ENCODE results near the gene MCM9.
A peak's percentile ranks its signal among the peaks of the same experiment; 100 is the strongest.

The MCM9 gene

GRCh38 chr6:118917546-118918328 is 17.2 kb downstream of the MCM9 start:
- ATAC-seq (ENCODE audit: low read depth) (no peak), DNase-seq (ENCODE audit: low spot score in 2 of 2) (no peak)
- H3K27ac Mint-ChIP-seq, result peak overlapping the region; percentile 35
- H3K4me1 Mint-ChIP-seq, result no peaks in the 10 kb centered on the region
- no peak overlapping the region for H3K4me3 Mint-ChIP-seq
- peaks cover 33% of the 10 kb centered on the region for H3K36me3 Mint-ChIP-seq
- no peaks in the 10 kb centered on the region for H3K27me3 Mint-ChIP-seq
- H3K9me3 Mint-ChIP-seq, result no peaks in the 10 kb centered on the region

DNA sequence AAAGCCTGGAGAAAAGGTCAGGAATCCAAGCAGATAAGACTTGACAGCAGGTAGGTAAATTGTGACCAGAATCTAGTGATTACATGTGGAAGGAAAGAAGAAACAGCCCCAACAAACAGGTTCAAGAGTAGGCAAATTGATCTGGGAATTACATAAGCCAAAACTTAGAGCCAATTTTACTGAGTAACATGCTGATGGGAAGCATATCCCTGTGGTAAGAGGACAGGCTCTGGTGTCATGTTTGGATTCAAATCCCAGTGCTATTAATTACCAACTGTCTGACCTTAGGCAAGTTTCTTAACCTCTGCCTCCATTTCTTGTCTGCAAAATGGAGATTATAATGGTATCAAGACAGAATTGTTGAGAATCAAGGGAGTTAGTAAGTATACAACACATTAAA is 20.4 kb downstream of the MCM9 start:
- Mint-ChIP-seq H3K4me1 (no peaks in the 10 kb centered on the region), H3K27me3 (no peaks in the 10 kb centered on the region), H3K27ac (peak overlapping the region; percentile 51), H3K36me3 (peaks cover 24% of the 10 kb centered on the region), H3K9me3 (no peaks in the 10 kb centered on the region), H3K4me3 (no peak overlapping the region)
- ATAC-seq (ENCODE audit: low read depth) (no peak), DNase-seq (ENCODE audit: low spot score in 2 of 2) (no peak)

GRCh38 chr6:118913161-118913560 is 21.8 kb downstream of the MCM9 start:
- Mint-ChIP-seq H3K27me3 (no peaks in the 10 kb centered on the region), H3K4me3 (no peak overlapping the region), H3K9me3 (no peaks in the 10 kb centered on the region), H3K4me1 (no peaks in the 10 kb centered on the region), H3K36me3 (peaks cover 25% of the 10 kb centered on the region), H3K27ac (peak overlapping the region; percentile 51)
- DNase-seq (ENCODE audit: low spot score in 2 of 2) (no peak), ATAC-seq (ENCODE audit: low read depth) (no peak)

- Mint-ChIP-seq H3K36me3 (peaks cover 22% of the 10 kb centered on the region), H3K27me3 (no peaks in the 10 kb centered on the region), H3K9me3 (no peaks in the 10 kb centered on the region), H3K27ac (peak overlapping the region; percentile 51), H3K4me1 (no peaks in the 10 kb centered on the region), H3K4me3 (no peak overlapping the region)
- DNase-seq (ENCODE audit: low spot score in 2 of 2), result no peak
- no peak for ATAC-seq (ENCODE audit: low read depth)
Measured at GRCh38 chr6:118912646-118913045, 22.3 kb downstream of the MCM9 start.

DNA sequence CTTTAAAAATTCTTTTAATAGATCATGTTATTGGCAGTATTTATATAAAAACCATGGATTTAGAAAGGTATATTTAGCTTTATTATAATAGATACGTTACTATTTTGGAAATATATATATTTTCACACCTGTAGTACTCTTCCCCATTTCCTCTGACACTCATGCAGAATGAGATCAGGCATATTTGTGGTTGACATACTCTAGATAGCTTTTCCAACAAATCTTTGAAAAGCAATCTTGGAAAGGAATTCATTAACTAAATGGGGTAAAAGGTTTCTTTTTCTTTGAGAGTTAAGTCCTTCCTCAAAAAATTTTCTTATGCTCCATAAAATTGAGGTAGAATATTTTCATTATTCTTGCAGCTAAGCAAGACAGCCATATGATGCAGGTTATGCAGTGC is 26.5 kb downstream of the MCM9 start:
- ATAC-seq (ENCODE audit: low read depth) (no peak), DNase-seq (ENCODE audit: low spot score in 2 of 2) (no peak)
- peaks cover under 1% of the 10 kb centered on the region for H3K4me1 Mint-ChIP-seq
- no peak overlapping the region for H3K4me3 Mint-ChIP-seq
- no peaks in the 10 kb centered on the region for H3K27me3 Mint-ChIP-seq
- H3K36me3 Mint-ChIP-seq, result peaks cover 22% of the 10 kb centered on the region
- no peaks in the 10 kb centered on the region for H3K9me3 Mint-ChIP-seq
- no peak overlapping the region for H3K27ac Mint-ChIP-seq

DNA sequence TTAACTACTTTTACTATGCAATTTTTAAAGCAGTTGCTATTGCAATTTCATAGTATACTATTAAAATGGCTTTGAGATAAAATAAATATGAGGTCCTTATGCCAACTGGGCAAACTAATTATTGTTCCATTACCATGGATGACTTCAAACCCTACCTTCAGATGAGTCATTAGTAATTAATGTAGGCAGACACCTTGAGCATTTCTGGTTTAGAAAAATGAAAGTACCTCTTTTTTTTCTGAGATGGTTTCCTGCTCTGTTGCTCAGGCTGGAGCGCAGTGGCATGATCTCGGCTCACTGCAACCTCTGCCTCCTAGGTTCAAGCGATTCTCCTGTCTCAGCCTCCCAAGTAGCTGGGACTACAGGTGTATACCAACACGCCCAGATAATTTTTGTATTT is 29.1 kb downstream of the MCM9 start:
- peaks cover 22% of the 10 kb centered on the region for H3K36me3 Mint-ChIP-seq

DNA sequence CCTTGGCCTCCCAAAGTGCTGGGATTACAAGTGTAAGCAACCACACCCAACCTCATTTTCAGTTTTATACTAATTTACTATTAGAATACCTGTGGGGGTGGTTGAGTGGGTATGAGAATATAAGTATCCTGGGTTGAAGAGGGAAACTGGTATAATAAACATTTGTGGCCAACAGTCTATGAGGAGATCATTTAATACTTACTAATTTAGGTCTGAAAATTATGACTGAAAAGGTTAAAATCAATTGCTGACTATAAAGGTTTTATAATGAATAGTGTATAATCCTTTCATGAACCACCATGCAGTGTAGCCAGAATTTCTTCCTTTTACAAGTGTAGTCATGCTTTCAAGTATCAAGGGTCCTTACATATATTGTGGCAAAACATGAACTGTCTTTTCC is 29.9 kb downstream of the MCM9 start:
- Mint-ChIP-seq H3K4me3 (no peak overlapping the region), H3K27me3 (no peaks in the 10 kb centered on the region), H3K9me3 (no peaks in the 10 kb centered on the region), H3K36me3 (peaks cover 20% of the 10 kb centered on the region), H3K27ac (no peak overlapping the region), H3K4me1 (peaks cover 14% of the 10 kb centered on the region)
- no peak for ATAC-seq (ENCODE audit: low read depth)
- DNase-seq (ENCODE audit: low spot score in 2 of 2), result no peak

More for the DNA sequence above, 29.1 kb downstream of the MCM9 start:
- Mint-ChIP-seq H3K9me3 (no peaks in the 10 kb centered on the region), H3K27ac (no peak overlapping the region), H3K27me3 (no peaks in the 10 kb centered on the region), H3K4me1 (peaks cover 7% of the 10 kb centered on the region), H3K4me3 (no peak overlapping the region)
- ATAC-seq (ENCODE audit: low read depth), result no peak
- no peak for DNase-seq (ENCODE audit: low spot score in 2 of 2)

GRCh38 chr6:118903691-118904090 is 31.3 kb downstream of the MCM9 start:
- H3K4me3 Mint-ChIP-seq, result no peak overlapping the region
- no peaks in the 10 kb centered on the region for H3K9me3 Mint-ChIP-seq
- peaks cover 26% of the 10 kb centered on the region for H3K4me1 Mint-ChIP-seq
- ATAC-seq (ENCODE audit: low read depth) (no peak), DNase-seq (ENCODE audit: low spot score in 2 of 2) (no peak)
- H3K27me3 Mint-ChIP-seq, result no peaks in the 10 kb centered on the region
- peaks cover 22% of the 10 kb centered on the region for H3K36me3 Mint-ChIP-seq
- H3K27ac Mint-ChIP-seq, result no peak overlapping the region

GRCh38 chr6:118903138-118903537 is 31.8 kb downstream of the MCM9 start:
- no peak for ATAC-seq (ENCODE audit: low read depth)
- peak overlapping the region; percentile 41 for H3K27ac Mint-ChIP-seq
- peaks cover 28% of the 10 kb centered on the region for H3K4me1 Mint-ChIP-seq
- H3K36me3 Mint-ChIP-seq, result peaks cover 22% of the 10 kb centered on the region
- DNase-seq (ENCODE audit: low spot score in 2 of 2), result no peak
- H3K27me3 Mint-ChIP-seq, result no peaks in the 10 kb centered on the region
- H3K4me3 Mint-ChIP-seq, result no peak overlapping the region
- no peaks in the 10 kb centered on the region for H3K9me3 Mint-ChIP-seq

GRCh38 chr6:118902726-118903125 is 32.2 kb downstream of the MCM9 start:
- peaks cover 31% of the 10 kb centered on the region for H3K4me1 Mint-ChIP-seq
- no peaks in the 10 kb centered on the region for H3K27me3 Mint-ChIP-seq
- peak overlapping the region; percentile 41 for H3K27ac Mint-ChIP-seq
- no peaks in the 10 kb centered on the region for H3K9me3 Mint-ChIP-seq
- no peak overlapping the region for H3K4me3 Mint-ChIP-seq
- H3K36me3 Mint-ChIP-seq, result peaks cover 22% of the 10 kb centered on the region
- ATAC-seq (ENCODE audit: low read depth) (no peak), DNase-seq (ENCODE audit: low spot score in 2 of 2) (no peak)

DNA sequence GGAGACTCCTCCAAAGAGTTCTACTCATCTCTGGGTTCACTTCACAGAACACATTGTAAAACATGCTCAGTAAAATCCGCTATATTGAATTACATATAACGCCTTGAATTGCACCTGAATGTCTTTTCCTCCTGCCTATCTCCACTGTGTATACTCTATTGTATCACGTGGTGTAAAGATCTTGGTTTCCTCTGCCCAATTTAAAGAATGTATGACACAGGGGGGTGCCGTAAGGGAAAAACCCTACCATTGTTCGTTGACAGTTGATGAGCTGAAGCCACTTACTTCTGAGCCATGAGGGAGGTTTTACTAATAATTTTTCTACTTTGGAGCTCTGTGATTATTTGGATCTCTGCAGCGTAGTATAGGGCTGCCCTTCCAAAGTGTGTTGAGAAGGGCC is 35.0 kb downstream of the MCM9 start:
- peaks cover 15% of the 10 kb centered on the region for H3K36me3 Mint-ChIP-seq
- ATAC-seq (ENCODE audit: low read depth) (no peak), DNase-seq (ENCODE audit: low spot score in 2 of 2) (no peak)
- no peaks in the 10 kb centered on the region for H3K9me3 Mint-ChIP-seq
- H3K4me3 Mint-ChIP-seq, result no peak overlapping the region
- peak overlapping the region; percentile 69 for H3K27ac Mint-ChIP-seq
- H3K4me1 Mint-ChIP-seq, result peaks cover 37% of the 10 kb centered on the region
- H3K27me3 Mint-ChIP-seq, result no peaks in the 10 kb centered on the region

- peaks cover 41% of the 10 kb centered on the region for H3K4me1 Mint-ChIP-seq
- ATAC-seq (ENCODE audit: low read depth) (no peak), DNase-seq (ENCODE audit: low spot score in 2 of 2) (no peak)
- peaks cover 7% of the 10 kb centered on the region for H3K36me3 Mint-ChIP-seq
- H3K27me3 Mint-ChIP-seq, result no peaks in the 10 kb centered on the region
- no peaks in the 10 kb centered on the region for H3K9me3 Mint-ChIP-seq
- H3K4me3 Mint-ChIP-seq, result no peak overlapping the region
- no peak overlapping the region for H3K27ac Mint-ChIP-seq
Measured at GRCh38 chr6:118897386-118897785, 37.6 kb downstream of the MCM9 start.

DNA sequence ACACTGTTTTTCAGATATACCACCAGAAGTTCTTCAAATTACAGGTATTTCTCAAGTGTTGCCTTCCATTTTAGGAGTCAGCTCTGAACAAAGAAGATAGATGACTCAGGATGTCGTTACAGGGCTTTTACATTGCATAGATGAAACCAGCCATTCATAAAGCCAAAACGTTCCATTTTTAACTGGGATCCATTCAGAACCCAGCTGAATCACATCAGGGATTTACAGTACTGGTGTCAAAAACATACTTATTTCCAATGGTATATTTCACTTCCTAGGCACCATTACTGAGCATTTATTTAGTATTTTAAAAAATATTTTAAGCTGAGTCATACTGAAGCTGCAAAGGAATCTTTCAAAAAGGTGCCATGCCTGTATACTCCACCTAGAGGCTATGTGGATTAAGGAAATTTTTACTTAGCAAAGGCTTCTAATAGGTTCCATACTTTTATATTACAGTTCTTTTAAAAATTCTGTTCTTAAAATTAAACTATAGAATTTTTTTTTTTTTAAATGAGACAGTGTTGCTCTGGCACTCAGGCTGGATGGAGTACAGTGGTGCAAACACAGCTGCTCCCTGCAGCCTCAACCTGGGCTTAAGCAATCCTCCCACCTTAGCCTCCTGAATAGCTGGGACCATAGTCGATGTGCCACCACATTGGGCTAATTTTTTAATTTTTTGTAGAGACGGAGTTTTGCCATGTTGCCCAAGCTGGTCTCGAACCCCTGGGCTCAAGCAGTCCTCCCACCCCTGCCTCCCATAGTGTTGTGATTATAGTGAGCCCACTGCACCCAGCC is 38.4 kb downstream of the MCM9 start:
- Mint-ChIP-seq H3K27ac (no peak overlapping the region), H3K36me3 (peaks cover 5% of the 10 kb centered on the region), H3K9me3 (no peaks in the 10 kb centered on the region), H3K4me3 (peak overlapping the region; percentile 34), H3K27me3 (no peaks in the 10 kb centered on the region), H3K4me1 (peaks cover 46% of the 10 kb centered on the region)
- ATAC-seq (ENCODE audit: low read depth) (no peak), DNase-seq (ENCODE audit: low spot score in 2 of 2) (no peak)

DNA sequence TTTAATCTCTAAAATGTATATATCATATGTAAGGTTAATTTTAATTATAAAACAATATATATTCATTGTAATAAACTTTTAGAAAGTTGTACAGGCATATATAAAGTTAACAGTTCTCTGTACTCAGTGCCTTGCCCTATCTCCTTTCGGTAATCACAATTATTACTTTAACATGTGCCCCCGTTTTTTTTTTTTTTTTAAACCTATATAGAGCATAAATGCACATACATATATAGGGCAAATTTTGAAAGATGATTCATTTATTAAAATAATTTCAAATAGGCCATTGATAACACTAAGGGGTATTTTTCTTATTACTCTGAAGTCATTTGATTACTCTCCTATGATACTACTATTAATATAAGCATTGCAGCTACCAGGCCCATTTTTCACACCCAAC is 39.1 kb downstream of the MCM9 start:
- ATAC-seq (ENCODE audit: low read depth), result no peak
- Mint-ChIP-seq H3K27me3 (no peaks in the 10 kb centered on the region), H3K36me3 (peaks cover 7% of the 10 kb centered on the region), H3K27ac (no peak overlapping the region), H3K9me3 (no peaks in the 10 kb centered on the region), H3K4me1 (peaks cover 48% of the 10 kb centered on the region), H3K4me3 (peak overlapping the region; percentile 34)
- no peak for DNase-seq (ENCODE audit: low spot score in 2 of 2)

DNA sequence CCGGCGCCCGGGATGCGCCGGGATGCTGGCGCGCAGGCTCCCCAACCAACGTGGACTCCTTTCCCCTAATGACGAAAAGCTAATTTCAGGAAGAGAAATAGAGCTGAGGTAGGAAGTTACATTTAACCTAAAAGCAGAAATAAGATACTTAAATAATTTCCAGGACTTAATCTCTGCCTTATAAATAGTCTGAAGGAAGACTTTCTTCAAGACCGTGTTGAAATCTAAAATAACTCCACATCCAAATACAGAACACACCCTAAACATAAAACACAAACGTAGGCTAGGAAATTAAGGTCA is 39.7 kb downstream of the MCM9 start:
- peaks cover 7% of the 10 kb centered on the region for H3K36me3 Mint-ChIP-seq
- no peaks in the 10 kb centered on the region for H3K9me3 Mint-ChIP-seq
- H3K4me1 Mint-ChIP-seq, result peaks cover 46% of the 10 kb centered on the region
- no peak for ATAC-seq (ENCODE audit: low read depth)
- H3K27ac Mint-ChIP-seq, result peak overlapping the region; percentile 97
- H3K27me3 Mint-ChIP-seq, result no peaks in the 10 kb centered on the region
- H3K4me3 Mint-ChIP-seq, result peak overlapping the region; percentile 78
- DNase-seq (ENCODE audit: low spot score in 2 of 2), result no peak
